GM03348 (cell line): ENCODE data around the gene RAPGEF4.
A peak's percentile ranks its signal among the peaks of the same experiment; 100 is the strongest.
"Not testable (repeated sequence)": the region's sequence is repeated elsewhere in the genome, so short reads cannot be mapped to it uniquely, and the experiment has no call there.

Experiments
- DNase-seq: peaks from one replicate; pipeline ENCODE4 v3.0.0; 2012; ENCODE audit warnings: low spot score

RAPGEF4 gene

GRCh38 chr2:173064151-173064805 is 328.6 kb downstream of the RAPGEF4 start:
- DNase-seq = peak; percentile 26

GRCh38 chr2:173066887-173067676 is 331.4 kb downstream of the RAPGEF4 start:
- DNase-seq = no peak

GRCh38 chr2:173075056-173075780 is 339.6 kb downstream of the RAPGEF4 start:
- no peak for DNase-seq

GRCh38 chr2:173075781-173076580 is 340.3 kb downstream of the RAPGEF4 start, which contains the start of gene MAP3K20:
MAP3K20 (plus strand) TSS chr2:173075846; CDS start chr2:173091032, 15,186 bp downstream.
- peak; percentile 82 for DNase-seq

GRCh38 chr2:173076581-173077345 is 341.1 kb downstream of the RAPGEF4 start:
- peak; percentile 56 for DNase-seq

GRCh38 chr2:173077506-173078177 is 342.0 kb downstream of the RAPGEF4 start:
- no peak for DNase-seq

- DNase-seq = no peak
Observed at GRCh38 chr2:173079141-173079540, 343.5 kb downstream of the RAPGEF4 start.

- peak; percentile 50 for DNase-seq
Observed at GRCh38 chr2:173079973-173080860, 344.6 kb downstream of the RAPGEF4 start.

GRCh38 chr2:173086518-173087213 is 351.0 kb downstream of the RAPGEF4 start:
- DNase-seq = peak; percentile 13

- no peak for DNase-seq
Observed at GRCh38 chr2:173087214-173087581, 351.6 kb downstream of the RAPGEF4 start.

- no peak for DNase-seq
Observed at GRCh38 chr2:173087793-173088496, 352.3 kb downstream of the RAPGEF4 start.

GRCh38 chr2:173090276-173090877 is 354.7 kb downstream of the RAPGEF4 start:
- DNase-seq = peak; percentile 42

GRCh38 chr2:173090973-173091660 is 355.5 kb downstream of the RAPGEF4 start:
- no peak for DNase-seq

- no peak for DNase-seq
Observed at GRCh38 chr2:173091910-173092309, 356.3 kb downstream of the RAPGEF4 start.

GRCh38 chr2:173092844-173093402 is 357.3 kb downstream of the RAPGEF4 start:
- DNase-seq = no peak

GRCh38 chr2:173093617-173094016 is 358.0 kb downstream of the RAPGEF4 start:
- not testable (repeated sequence) for DNase-seq

GRCh38 chr2:173094731-173095130 is 359.1 kb downstream of the RAPGEF4 start:
- no peak for DNase-seq
